OCI-LY7 (cell line): Measurements from ENCODE around the gene RAD23A. TPM values are rescaled to one million over a fixed set of nuclear protein-coding genes. Genes with fewer than 3 reads are reported as not detected.
"Not testable (repeated sequence)": the region's sequence is repeated elsewhere in the genome, so short reads cannot be mapped to it uniquely, and the experiment has no call there.

Experiments used
- BruUV-seq: library from RNA; stranded (reverse); fragments of 400-500 nt; replicated peaks from 2 replicates; lab custom pipeline; 2021; lab: Mats Ljungman, UMichigan
- CTCF ChIA-PET: fragments of 300-600 bp; sonication (Branson Sonifier 250); formaldehyde crosslinking; loops from one replicate; lab custom pipeline; 2022; ENCODE audit warnings: antibody characterized with exemption; ENCODE audit not compliant: unreplicated experiment; lab: Charles Lee
- POLR2A ChIA-PET: fragments of 300-600 bp; sonication (Branson Sonifier 250); formaldehyde crosslinking; loops from one replicate; lab custom pipeline; 2022; ENCODE audit warnings: antibody characterized with exemption; lab: Charles Lee
- DNase-seq: peaks from one replicate; pipeline ENCODE4 v3.0.0-alpha.2; 2015; ENCODE audit warnings: low spot score
- H2AFZ ChIP-seq: fragments of 200-600 bp; sonication (generic), shearing (Covaris generic); 2 replicates; pipeline ENCODE4 v1.6.1; 2014; ENCODE audit warnings: mild to moderate bottlenecking, antibody characterized with exemption, low read length, moderate library complexity
- H3K27ac ChIP-seq: fragments of 200-600 bp; sonication (generic); 2 replicates; pipeline ENCODE4 v1.5.1; 2014; ENCODE audit warnings: mixed run types, low read depth, mild to moderate bottlenecking, moderate library complexity, low read length, inconsistent platforms; ENCODE audit not compliant: poor library complexity, severe bottlenecking
- H3K36me3 ChIP-seq: fragments of 200-600 bp; sonication (generic); 2 replicates; pipeline ENCODE4 v1.6.1; 2014; ENCODE audit warnings: mild to moderate bottlenecking, antibody characterized with exemption, low read length, moderate library complexity, mixed read lengths; ENCODE audit not compliant: insufficient read depth
- H3K4me1 ChIP-seq: fragments of 200-600 bp; sonication (generic); 2 replicates; pipeline ENCODE4 v1.5.1; 2014; ENCODE audit warnings: mild to moderate bottlenecking, low read length; ENCODE audit not compliant: insufficient read depth, poor library complexity, severe bottlenecking
- H3K4me2 ChIP-seq: fragments of 200-600 bp; sonication (generic); 2 replicates; pipeline ENCODE4 v1.6.1; 2014; ENCODE audit warnings: mild to moderate bottlenecking, low read length
- H3K4me3 ChIP-seq: fragments of 200-600 bp; sonication (generic); 2 replicates; pipeline ENCODE4 v1.5.1; 2014; ENCODE audit warnings: mild to moderate bottlenecking, low read depth, low read length; ENCODE audit not compliant: poor library complexity, severe bottlenecking
- H3K79me2 ChIP-seq: fragments of 200-600 bp; sonication (generic); 2 replicates; pipeline ENCODE4 v1.6.1; 2016; ENCODE audit warnings: low read depth, mild to moderate bottlenecking, low read length, moderate library complexity, mixed read lengths; ENCODE audit not compliant: insufficient read depth
- H3K9me2 ChIP-seq: fragments of 200-600 bp; sonication (generic); 2 replicates; pipeline ENCODE4 v1.6.1; 2016; ENCODE audit warnings: mild to moderate bottlenecking, low read length, mixed read lengths; ENCODE audit not compliant: insufficient read depth
- H3K9me3 ChIP-seq: fragments of 200-600 bp; sonication (generic); 2 replicates; pipeline ENCODE4 v1.6.1; 2014; ENCODE audit warnings: mild to moderate bottlenecking, mixed run types, low read length, mixed read lengths
- H4K20me1 ChIP-seq: fragments of 200-600 bp; sonication (generic); 2 replicates; pipeline ENCODE4 v1.6.1; 2014; ENCODE audit warnings: mild to moderate bottlenecking, antibody characterized with exemption, low read length, moderate library complexity, mixed read lengths; ENCODE audit not compliant: insufficient read depth
- EZH2phosphoT487 ChIP-seq: fragments of 200-600 bp; sonication (generic); IDR thresholded peaks from 2 replicates; pipeline ENCODE4 v1.6.1; 2018; ENCODE audit warnings: low read depth, borderline replicate concordance, mild to moderate bottlenecking, mixed run types, antibody characterized with exemption, low read length, moderate library complexity, mixed read lengths
- intact Hi-C: fragments of 100-400 bp; cut with micrococcal nuclease; formaldehyde crosslinking; loops from one replicate; pipeline ENCODE4 v1.10.0; 2022; ENCODE audit not compliant: unreplicated experiment
- total RNA-seq, 2 experiments: library from RNA; depleted of rRNA in 1 of 2; stranded (reverse); fragments of >200 nt in 1 of 2; shearing (Covaris generic) in 1 of 2; gene quantifications; 2 replicates each; pipeline ENCODE4 v1.2.3, GENCODE V29; 2014 to 2022
- TF ChIP-seq, protein P1 (sequence below): fragments of 200-600 bp; sonication (generic); conservative IDR thresholded peaks from 2 replicates; pipeline ENCODE4 v1.5.1; 2014; ENCODE audit warnings: mild to moderate bottlenecking, antibody characterized with exemption, low read length, moderate library complexity, mixed read lengths

RAD23A gene
- total RNA-seq, 2 experiments from 2014 or later, result 171 to 237 TPM

DNA sequence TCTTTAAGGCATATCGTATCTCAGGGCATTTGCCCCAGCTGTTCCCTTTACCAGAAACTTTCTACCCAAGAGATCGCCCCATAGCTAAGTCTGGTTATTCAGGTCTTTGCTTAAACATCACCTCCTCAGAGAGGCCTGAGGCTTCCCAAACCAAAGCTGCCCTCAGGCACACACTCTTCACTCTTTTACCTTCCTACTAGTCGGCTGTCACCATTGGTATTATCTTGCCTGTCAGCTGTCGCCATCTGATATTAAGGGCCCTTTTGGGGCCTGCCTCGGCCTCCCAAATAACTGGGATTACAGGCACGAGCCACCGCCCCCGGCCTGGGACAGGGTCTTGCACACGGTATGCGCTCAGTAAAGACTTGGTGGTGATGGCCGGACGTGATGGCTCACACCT, 10.3 kb downstream of the RAD23A start:
- DNase-seq, result no peak
- POLR2A ChIA-PET, result interaction anchor here (0.9 kb wide), 1 partner anchor 10 kb away, joined by 4 read pairs; no protein-coding TSS in a partner anchor

DNA sequence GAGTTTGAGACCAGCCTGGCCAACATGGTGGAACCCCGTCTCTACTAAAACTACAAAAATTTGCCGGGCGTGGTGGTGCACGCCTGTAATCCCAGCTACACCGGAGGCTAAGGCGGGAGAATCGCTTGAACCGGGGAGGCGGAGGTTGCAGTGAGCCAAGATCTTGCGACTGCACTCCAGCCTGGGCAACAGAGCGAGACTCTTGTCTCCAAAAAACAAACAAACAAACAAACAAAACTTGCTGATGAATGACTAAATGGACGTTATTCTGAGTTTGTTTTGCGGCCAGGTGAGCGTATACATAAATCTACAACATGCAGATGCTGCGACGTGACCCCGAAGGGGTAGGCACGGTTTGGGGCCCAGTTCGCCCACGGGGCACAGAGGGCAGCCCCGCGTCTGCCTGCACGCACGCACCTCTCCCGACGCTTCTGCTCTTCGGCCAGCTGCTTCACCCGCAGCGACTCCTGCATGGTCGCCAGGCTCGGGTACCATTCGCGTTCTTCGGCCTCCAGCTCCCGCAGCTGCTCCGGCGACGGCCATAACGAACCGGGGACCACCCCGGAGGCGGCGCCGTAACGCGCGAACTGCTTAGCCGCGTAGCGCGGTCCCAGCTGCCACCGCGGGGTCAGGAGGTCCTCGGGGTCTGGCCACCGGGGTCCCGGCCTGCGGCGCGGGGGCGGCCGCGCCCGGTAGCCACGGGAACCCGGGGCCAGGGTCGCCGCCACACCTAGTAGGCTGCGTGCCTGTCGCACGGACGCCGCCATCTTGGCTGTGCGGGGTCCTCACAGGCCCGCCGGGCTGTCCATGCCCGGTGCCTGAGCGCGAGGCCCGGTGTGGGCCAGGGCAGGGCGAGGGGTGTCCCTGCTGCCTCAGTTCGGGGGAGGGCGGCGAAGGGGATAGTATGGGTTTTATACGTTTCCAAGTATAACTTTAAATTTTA, 11.1 kb downstream of the RAD23A start, which contains the start of gene GADD45GIP1:
GADD45GIP1 (minus strand) TSS at position 778 of the 943 bp plus-strand sequence; CDS start at position 767, 11 bp downstream.
- TF ChIP-seq EZH2phosphoT487, result no peak
- TF ChIP-seq, protein P1, sequence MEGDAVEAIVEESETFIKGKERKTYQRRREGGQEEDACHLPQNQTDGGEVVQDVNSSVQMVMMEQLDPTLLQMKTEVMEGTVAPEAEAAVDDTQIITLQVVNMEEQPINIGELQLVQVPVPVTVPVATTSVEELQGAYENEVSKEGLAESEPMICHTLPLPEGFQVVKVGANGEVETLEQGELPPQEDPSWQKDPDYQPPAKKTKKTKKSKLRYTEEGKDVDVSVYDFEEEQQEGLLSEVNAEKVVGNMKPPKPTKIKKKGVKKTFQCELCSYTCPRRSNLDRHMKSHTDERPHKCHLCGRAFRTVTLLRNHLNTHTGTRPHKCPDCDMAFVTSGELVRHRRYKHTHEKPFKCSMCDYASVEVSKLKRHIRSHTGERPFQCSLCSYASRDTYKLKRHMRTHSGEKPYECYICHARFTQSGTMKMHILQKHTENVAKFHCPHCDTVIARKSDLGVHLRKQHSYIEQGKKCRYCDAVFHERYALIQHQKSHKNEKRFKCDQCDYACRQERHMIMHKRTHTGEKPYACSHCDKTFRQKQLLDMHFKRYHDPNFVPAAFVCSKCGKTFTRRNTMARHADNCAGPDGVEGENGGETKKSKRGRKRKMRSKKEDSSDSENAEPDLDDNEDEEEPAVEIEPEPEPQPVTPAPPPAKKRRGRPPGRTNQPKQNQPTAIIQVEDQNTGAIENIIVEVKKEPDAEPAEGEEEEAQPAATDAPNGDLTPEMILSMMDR, result no peak
- CTCF ChIA-PET, result no interaction called here

More for the DNA sequence above, 10.3 kb downstream of the RAD23A start:
- H3K9me3 ChIP-seq, result no peaks in the 10 kb centered on the region
- peak overlapping the region; percentile 84 for H3K27ac ChIP-seq
- no peaks in the 10 kb centered on the region for H3K9me2 ChIP-seq
- H2AFZ ChIP-seq, result no peak overlapping the region
- H3K36me3 ChIP-seq, result peaks cover 43% of the 10 kb centered on the region
- intact Hi-C loops, result loop anchor here (5.0 kb wide), 1 partner anchor 64 kb away; the partner anchor contains the start of gene GCDH
- H4K20me1 ChIP-seq, result no peaks in the 10 kb centered on the region
- CTCF ChIA-PET, result no interaction called here
- H3K79me2 ChIP-seq, result peaks cover 35% of the 10 kb centered on the region; the same call in 1 of the 2 replicates
- peaks cover 38% of the 10 kb centered on the region for H3K4me1 ChIP-seq
- BruUV-seq, result TSS peak; percentile 71
- peak overlapping the region; percentile 78 for H3K4me3 ChIP-seq
- no peak for TF ChIP-seq EZH2phosphoT487
- TF ChIP-seq, protein P1, result no peak
- peak overlapping the region; percentile 56 for H3K4me2 ChIP-seq

DNA sequence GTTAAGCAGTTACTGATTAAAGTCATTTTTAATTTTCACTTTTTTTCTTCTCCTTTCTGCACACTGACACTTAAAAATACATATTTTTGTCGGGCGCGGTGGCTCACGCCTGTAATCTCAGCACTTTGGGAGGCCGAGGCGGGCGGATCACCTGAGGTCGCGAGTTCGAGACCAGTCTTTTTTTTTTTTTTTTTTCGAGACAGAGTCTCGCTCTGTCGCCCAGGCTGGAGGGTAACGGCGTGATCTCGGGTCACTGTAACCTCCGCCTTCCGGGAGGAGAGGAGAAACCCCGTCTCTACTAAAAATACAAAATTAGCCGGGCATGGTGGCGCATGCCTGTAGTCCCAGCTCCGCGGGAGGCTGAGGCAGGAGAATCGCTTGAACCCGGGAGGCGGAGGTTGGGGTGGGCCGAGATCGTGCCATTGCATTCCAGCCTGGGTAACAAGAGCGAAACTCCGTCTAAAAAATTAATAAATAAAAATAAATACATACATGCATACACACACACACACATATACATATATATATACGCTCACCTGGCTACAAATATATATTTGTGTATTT, 11.8 kb downstream of the RAD23A start:
- Histone ChIP-seq H3K4me2 (peak overlapping the region; percentile 56), H3K79me2 (peaks cover 35% of the 10 kb centered on the region; the same call in 1 of the 2 replicates), H3K36me3 (peaks cover 28% of the 10 kb centered on the region), H3K4me1 (peaks cover 38% of the 10 kb centered on the region), H2AFZ (peak overlapping the region; percentile 79), H3K27ac (peak overlapping the region; percentile 84), H3K4me3 (peak overlapping the region; percentile 78)
- DNase-seq, result peak; percentile 71
- CTCF ChIA-PET, H3K9me2 ChIP-seq, BruUV-seq, H3K9me3 ChIP-seq, H4K20me1 ChIP-seq: not testable (repeated sequence)
- intact Hi-C loops, result loop anchor here (5.0 kb wide), 1 partner anchor 65 kb away; the partner anchor contains the start of gene GCDH
- POLR2A ChIA-PET, result interaction anchor here (0.7 kb wide), 1 partner anchor 111 kb away, joined by 6 read pairs; no protein-coding TSS in a partner anchor

More for the DNA sequence above, 11.1 kb downstream of the RAD23A start, which contains the start of gene GADD45GIP1:
- no peaks in the 10 kb centered on the region for H3K9me2 ChIP-seq
- intact Hi-C loops, result loop anchor here (5.0 kb wide), 1 partner anchor 64 kb away; the partner anchor contains the start of gene GCDH
- DNase-seq, result peak; percentile 86
- H3K27ac ChIP-seq, result peak within 1 kb of the TSS; percentile 84
- no peaks in the 10 kb centered on the region for H3K9me3 ChIP-seq
- BruUV-seq, result no TSS peak
- H3K4me2 ChIP-seq, result peak within 1 kb of the TSS; percentile 56
- H3K4me1 ChIP-seq, result peaks cover 38% of the 10 kb centered on the region
- H2AFZ ChIP-seq, result peak within 1 kb of the TSS; percentile 79
- no peaks in the 10 kb centered on the region for H4K20me1 ChIP-seq
- POLR2A ChIA-PET, result interaction anchor here (0.9 kb wide), 1 partner anchor 10 kb away, joined by 4 read pairs; no protein-coding TSS in a partner anchor
- H3K4me3 ChIP-seq, result peak within 1 kb of the TSS; percentile 78
- H3K79me2 ChIP-seq, result peaks cover 35% of the 10 kb centered on the region; the same call in 1 of the 2 replicates
- peaks cover 36% of the 10 kb centered on the region for H3K36me3 ChIP-seq
